HepG2 (cell line): ENCODE data around the gene CD4. TPM values are rescaled to one million over a fixed set of nuclear protein-coding genes. Genes with fewer than 3 reads are reported as not detected.

Experiments
- CCAR2 ChIP-seq: fragments of 200-400 bp; formaldehyde crosslinking; optimal IDR thresholded peaks from 2 replicates; pipeline ENCODE3; 2018; ENCODE audit warnings: low read depth, mild to moderate bottlenecking, low read length, moderate library complexity
- CREB1 ChIP-seq, 2 experiments: fragments of 450-650 bp in 1 of 2; IDR thresholded peaks; 2 replicates each; pipeline ENCODE4 v1.6.1; 2016 to 2017; ENCODE audit warnings: control low read depth in 1 of 2, mild to moderate bottlenecking in 1 of 2, missing compliant biosample characterization in 1 of 2, missing genetic modification characterization in 1 of 2
- HIVEP1 ChIP-seq: sonication (generic); formaldehyde crosslinking; IDR thresholded peaks from 2 replicates; pipeline ENCODE4 v1.4.0; 2020; ENCODE audit warnings: mild to moderate bottlenecking, missing genetic modification reagents
- IKZF4 ChIP-seq: sonication (generic); formaldehyde crosslinking; IDR thresholded peaks from 2 replicates; pipeline ENCODE4 v1.5.1; 2020; ENCODE audit warnings: borderline replicate concordance, mild to moderate bottlenecking, low read depth, missing genetic modification reagents; ENCODE audit errors: not compliant biosample characterization
- MBD4 ChIP-seq: IDR thresholded peaks from 2 replicates; pipeline ENCODE4 v1.6.1; 2012; ENCODE audit warnings: low read length, inconsistent platforms, borderline replicate concordance
- MEF2D ChIP-seq: sonication (generic); formaldehyde crosslinking; IDR thresholded peaks from 2 replicates; pipeline ENCODE4 v1.5.1; 2020; ENCODE audit warnings: mild to moderate bottlenecking, missing genetic modification reagents
- MXI1 ChIP-seq: IDR thresholded peaks from 3 replicates; pipeline ENCODE4 v1.6.1; 2012; ENCODE audit warnings: low read depth, low read length, inconsistent platforms, borderline replicate concordance
- POLR2AphosphoS2 ChIP-seq: IDR thresholded peaks from 2 replicates; pipeline ENCODE4 v1.6.1; 2011; ENCODE audit warnings: low read depth, low read length, improper control_type of control experiment
- POLR2G ChIP-seq: fragments of 200-400 bp; formaldehyde crosslinking; IDR thresholded peaks from 2 replicates; pipeline ENCODE4 v1.6.1; 2018; ENCODE audit warnings: mild to moderate bottlenecking, low read depth, low read length, moderate library complexity
- PRMT3 ChIP-seq: sonication (generic); formaldehyde crosslinking; IDR thresholded peaks from 2 replicates; pipeline ENCODE4 v1.8.1; 2022; ENCODE audit warnings: low read depth, mild to moderate bottlenecking, moderate library complexity, missing genetic modification reagents, borderline replicate concordance
- PTBP1 ChIP-seq: fragments of 200-400 bp; formaldehyde crosslinking; IDR thresholded peaks from 2 replicates; pipeline ENCODE4 v1.6.1; 2018; ENCODE audit warnings: low read length, low read depth; ENCODE audit not compliant: poor library complexity, severe bottlenecking
- RFX3 ChIP-seq: IDR thresholded peaks from 2 replicates; pipeline ENCODE4 v1.6.1; 2016; ENCODE audit warnings: missing biosample characterization, missing genetic modification reagents
- ZFYVE20 ChIP-seq: sonication (generic); formaldehyde crosslinking; IDR thresholded peaks from 2 replicates; pipeline ENCODE4 v1.8.0; 2023; ENCODE audit warnings: low read depth, mild to moderate bottlenecking, moderate library complexity, missing genetic modification reagents, borderline replicate concordance
- ZNF17 ChIP-seq: sonication (generic); formaldehyde crosslinking; IDR thresholded peaks from 2 replicates; pipeline ENCODE4 v1.5.0; 2020; ENCODE audit warnings: mild to moderate bottlenecking, missing genetic modification reagents
- ZNF556 ChIP-seq: sonication (generic); formaldehyde crosslinking; IDR thresholded peaks from 2 replicates; pipeline ENCODE4 v1.4.0; 2020; ENCODE audit warnings: mild to moderate bottlenecking, missing genetic modification reagents, borderline replicate concordance
- ZZZ3 ChIP-seq: sonication (generic); formaldehyde crosslinking; IDR thresholded peaks from 2 replicates; pipeline ENCODE4 v1.4.0; 2020; ENCODE audit warnings: missing genetic modification reagents, mild to moderate bottlenecking, borderline replicate concordance
- polyA plus RNA-seq, 8 experiments: library from polyadenylated mRNA; depleted of rRNA in 3 of 8; stranded (reverse) in 7 of 8; unstranded in 1 of 8; fragments of >200 nt; fragmentation: Illumina TruSeq in 4 of 8; extraction: Trizol in 4 of 8; gene quantifications; 2 replicates each; pipeline versions ENCODE4 v1.2.1 to v1.2.3, GENCODE V29; 2011 to 2016; ENCODE audit warnings: low read depth in 4 of 8, missing spikeins in 1 of 8, mixed read lengths in 1 of 8; ENCODE audit not compliant: insufficient read depth in 1 of 8
- total RNA-seq, 5 experiments: library from RNA; depleted of rRNA; stranded (reverse); fragments of >200 nt; fragmentation: Illumina TruSeq; extraction: Trizol; gene quantifications; 2 replicates each; pipeline ENCODE4 v1.2.3, GENCODE V29; 2016; ENCODE audit warnings: low read depth in 1 of 5
- TF ChIP-seq, protein P1 (sequence below): fragments of 450-650 bp; IDR thresholded peaks from 2 replicates; pipeline ENCODE4 v1.6.1; 2017
- TF ChIP-seq, protein P2 (sequence below): sonication (generic); formaldehyde crosslinking; IDR thresholded peaks from one replicate; pipeline ENCODE4 v1.5.1; 2020; ENCODE audit warnings: mild to moderate bottlenecking, missing genetic modification reagents; ENCODE audit errors: not compliant biosample characterization
- TF ChIP-seq, protein P3 (sequence below): sonication (generic); formaldehyde crosslinking; conservative IDR thresholded peaks from 2 replicates; pipeline ENCODE4 v1.8.0; 2022; ENCODE audit warnings: mild to moderate bottlenecking, moderate library complexity, missing genetic modification reagents

CD4 gene
- total and polyA plus RNA-seq, 2 of the 13 experiments (the other 11 are each of a cell fraction or from before 2014, with no cell fraction given): 0.07 to 0.95 TPM

DNA sequence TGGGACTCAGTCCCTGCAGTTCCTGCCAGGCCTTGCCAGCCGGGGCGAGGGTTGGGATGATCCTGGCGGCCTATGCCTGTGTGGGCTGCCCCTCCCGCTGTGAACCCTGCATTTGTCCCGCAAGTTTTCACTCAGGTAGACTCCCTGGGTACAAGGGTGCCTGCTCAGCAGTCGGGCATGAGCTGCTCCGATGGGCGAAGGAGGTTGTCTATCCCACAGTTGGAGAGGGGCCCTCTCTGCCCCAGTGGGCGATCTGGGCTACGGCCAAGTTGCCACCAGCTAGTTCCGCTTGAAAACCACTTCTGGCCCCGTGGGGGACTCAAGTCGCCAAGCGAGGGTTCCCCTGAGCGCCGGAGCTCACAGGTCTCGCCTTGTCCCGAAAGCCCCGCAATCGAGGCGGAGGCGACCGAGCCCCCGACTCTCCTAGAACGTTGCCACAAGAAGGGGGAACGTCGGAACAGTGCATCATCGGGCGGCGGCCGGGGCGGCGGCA, 77.6 kb downstream of the CD4 start (continued):
- no peak for TF ChIP-seq IKZF4
- TF ChIP-seq, protein P1, sequence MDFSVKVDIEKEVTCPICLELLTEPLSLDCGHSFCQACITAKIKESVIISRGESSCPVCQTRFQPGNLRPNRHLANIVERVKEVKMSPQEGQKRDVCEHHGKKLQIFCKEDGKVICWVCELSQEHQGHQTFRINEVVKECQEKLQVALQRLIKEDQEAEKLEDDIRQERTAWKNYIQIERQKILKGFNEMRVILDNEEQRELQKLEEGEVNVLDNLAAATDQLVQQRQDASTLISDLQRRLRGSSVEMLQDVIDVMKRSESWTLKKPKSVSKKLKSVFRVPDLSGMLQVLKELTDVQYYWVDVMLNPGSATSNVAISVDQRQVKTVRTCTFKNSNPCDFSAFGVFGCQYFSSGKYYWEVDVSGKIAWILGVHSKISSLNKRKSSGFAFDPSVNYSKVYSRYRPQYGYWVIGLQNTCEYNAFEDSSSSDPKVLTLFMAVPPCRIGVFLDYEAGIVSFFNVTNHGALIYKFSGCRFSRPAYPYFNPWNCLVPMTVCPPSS: no peak
- TF ChIP-seq HIVEP1 (CRISPR knock-in tag): no peak
- no peak for TF ChIP-seq ZZZ3
- no peak for TF ChIP-seq PRMT3
- TF ChIP-seq, protein P2, sequence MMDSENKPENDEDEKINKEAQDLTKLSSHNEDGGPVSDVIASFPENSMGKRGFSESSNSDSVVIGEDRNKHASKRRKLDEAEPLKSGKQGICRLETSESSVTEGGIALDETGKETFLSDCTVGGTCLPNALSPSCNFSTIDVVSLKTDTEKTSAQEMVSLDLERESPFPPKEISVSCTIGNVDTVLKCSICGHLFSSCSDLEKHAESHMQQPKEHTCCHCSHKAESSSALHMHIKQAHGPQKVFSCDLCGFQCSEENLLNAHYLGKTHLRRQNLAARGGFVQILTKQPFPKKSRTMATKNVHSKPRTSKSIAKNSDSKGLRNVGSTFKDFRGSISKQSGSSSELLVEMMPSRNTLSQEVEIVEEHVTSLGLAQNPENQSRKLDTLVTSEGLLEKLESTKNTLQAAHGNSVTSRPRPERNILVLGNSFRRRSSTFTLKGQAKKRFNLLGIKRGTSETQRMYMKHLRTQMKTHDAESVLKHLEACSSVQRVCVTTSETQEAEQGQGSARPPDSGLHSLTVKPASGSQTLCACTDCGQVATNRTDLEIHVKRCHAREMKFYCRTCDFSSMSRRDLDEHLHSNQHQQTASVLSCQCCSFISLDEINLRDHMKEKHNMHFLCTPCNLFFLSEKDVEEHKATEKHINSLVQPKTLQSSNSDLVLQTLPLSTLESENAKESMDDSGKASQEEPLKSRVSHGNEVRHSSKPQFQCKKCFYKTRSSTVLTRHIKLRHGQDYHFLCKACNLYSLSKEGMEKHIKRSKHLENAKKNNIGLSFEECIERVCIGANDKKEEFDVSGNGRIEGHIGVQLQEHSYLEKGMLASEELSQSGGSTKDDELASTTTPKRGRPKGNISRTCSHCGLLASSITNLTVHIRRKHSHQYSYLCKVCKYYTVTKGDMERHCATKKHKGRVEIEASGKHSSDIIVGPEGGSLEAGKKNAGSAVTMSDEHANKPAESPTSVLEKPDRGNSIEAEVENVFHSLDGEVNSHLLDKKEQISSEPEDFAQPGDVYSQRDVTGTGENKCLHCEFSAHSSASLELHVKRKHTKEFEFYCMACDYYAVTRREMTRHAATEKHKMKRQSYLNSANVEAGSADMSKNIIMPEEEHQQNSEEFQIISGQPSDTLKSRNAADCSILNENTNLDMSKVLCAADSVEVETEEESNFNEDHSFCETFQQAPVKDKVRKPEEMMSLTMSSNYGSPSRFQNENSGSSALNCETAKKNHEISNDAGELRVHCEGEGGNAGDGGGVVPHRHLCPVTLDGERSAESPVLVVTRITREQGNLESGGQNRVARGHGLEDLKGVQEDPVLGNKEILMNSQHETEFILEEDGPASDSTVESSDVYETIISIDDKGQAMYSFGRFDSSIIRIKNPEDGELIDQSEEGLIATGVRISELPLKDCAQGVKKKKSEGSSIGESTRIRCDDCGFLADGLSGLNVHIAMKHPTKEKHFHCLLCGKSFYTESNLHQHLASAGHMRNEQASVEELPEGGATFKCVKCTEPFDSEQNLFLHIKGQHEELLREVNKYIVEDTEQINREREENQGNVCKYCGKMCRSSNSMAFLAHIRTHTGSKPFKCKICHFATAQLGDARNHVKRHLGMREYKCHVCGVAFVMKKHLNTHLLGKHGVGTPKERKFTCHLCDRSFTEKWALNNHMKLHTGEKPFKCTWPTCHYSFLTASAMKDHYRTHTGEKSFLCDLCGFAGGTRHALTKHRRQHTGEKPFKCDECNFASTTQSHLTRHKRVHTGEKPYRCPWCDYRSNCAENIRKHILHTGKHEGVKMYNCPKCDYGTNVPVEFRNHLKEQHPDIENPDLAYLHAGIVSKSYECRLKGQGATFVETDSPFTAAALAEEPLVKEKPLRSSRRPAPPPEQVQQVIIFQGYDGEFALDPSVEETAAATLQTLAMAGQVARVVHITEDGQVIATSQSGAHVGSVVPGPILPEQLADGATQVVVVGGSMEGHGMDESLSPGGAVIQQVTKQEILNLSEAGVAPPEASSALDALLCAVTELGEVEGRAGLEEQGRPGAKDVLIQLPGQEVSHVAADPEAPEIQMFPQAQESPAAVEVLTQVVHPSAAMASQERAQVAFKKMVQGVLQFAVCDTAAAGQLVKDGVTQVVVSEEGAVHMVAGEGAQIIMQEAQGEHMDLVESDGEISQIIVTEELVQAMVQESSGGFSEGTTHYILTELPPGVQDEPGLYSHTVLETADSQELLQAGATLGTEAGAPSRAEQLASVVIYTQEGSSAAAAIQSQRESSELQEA (CRISPR knock-in tag): peak; percentile 9
- no peak for TF ChIP-seq PTBP1
- TF ChIP-seq MEF2D (CRISPR knock-in tag): no peak
- TF ChIP-seq, protein P3, sequence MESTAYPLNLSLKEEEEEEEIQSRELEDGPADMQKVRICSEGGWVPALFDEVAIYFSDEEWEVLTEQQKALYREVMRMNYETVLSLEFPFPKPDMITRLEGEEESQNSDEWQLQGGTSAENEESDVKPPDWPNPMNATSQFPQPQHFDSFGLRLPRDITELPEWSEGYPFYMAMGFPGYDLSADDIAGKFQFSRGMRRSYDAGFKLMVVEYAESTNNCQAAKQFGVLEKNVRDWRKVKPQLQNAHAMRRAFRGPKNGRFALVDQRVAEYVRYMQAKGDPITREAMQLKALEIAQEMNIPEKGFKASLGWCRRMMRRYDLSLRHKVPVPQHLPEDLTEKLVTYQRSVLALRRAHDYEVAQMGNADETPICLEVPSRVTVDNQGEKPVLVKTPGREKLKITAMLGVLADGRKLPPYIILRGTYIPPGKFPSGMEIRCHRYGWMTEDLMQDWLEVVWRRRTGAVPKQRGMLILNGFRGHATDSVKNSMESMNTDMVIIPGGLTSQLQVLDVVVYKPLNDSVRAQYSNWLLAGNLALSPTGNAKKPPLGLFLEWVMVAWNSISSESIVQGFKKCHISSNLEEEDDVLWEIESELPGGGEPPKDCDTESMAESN (CRISPR knock-in tag): no peak
- TF ChIP-seq ZNF556 (CRISPR knock-in tag): 0 out of 2 replicates have a peak, but pooled peaks have one; percentile 15
- TF ChIP-seq MXI1: no peak
- no peak for TF ChIP-seq CCAR2
- TF ChIP-seq RFX3: no peak
- TF ChIP-seq POLR2AphosphoS2: no peak
- TF ChIP-seq MBD4: no peak
- TF ChIP-seq ZFYVE20 (CRISPR knock-in tag): no peak
- TF ChIP-seq ZNF17: no peak
- TF ChIP-seq CREB1 (IDR thresholded peaks at IDR 0.05): no peak
- no peak for TF ChIP-seq CREB1 (CRISPR knock-in tag; IDR thresholded peaks at IDR 0.05)
- TF ChIP-seq POLR2G: no peak
